Epithelial cell of esophagus (primary cell): Measurements from ENCODE around the gene PSKH1.
"Not testable (repeated sequence)": the region's sequence is repeated elsewhere in the genome, so short reads cannot be mapped to it uniquely, and the experiment has no call there.

ENCODE experiments used
- DNase-seq: peaks from one replicate; pipeline ENCODE4 v3.0.0; 2010; ENCODE audit warnings: low read depth
- H3K4me3 ChIP-seq: 2 replicates; pipeline ENCODE4 v1.5.1; 2011; ENCODE audit warnings: mild to moderate bottlenecking, low read length, control low read depth
- CTCF ChIP-seq: IDR thresholded peaks from 2 replicates; pipeline ENCODE4 v1.5.1; 2011; ENCODE audit warnings: low read depth, mild to moderate bottlenecking, low read length, control low read depth, inconsistent platforms; ENCODE audit not compliant: insufficient read depth; ENCODE audit errors: missing control alignments

The PSKH1 gene

GRCh38 chr16:67907397-67908180, 14.5 kb downstream of the PSKH1 start:
- no peak for DNase-seq
- TF ChIP-seq CTCF, result no peak
- no peak overlapping the region for H3K4me3 ChIP-seq

GRCh38 chr16:67909056-67909742, 16.1 kb downstream of the PSKH1 start:
- no peak for DNase-seq
- no peak for TF ChIP-seq CTCF

GRCh38 chr16:67910158-67910557, 17.1 kb downstream of the PSKH1 start:
- TF ChIP-seq CTCF, result no peak
- peak; percentile 81 for DNase-seq

More at GRCh38 chr16:67909056-67909742, 16.1 kb downstream of the PSKH1 start:
- H3K4me3 ChIP-seq, result no peak overlapping the region

GRCh38 chr16:67914758-67915495, 21.9 kb downstream of the PSKH1 start:
- no peak for TF ChIP-seq CTCF
- DNase-seq, result no peak
- no peak overlapping the region for H3K4me3 ChIP-seq

More at GRCh38 chr16:67910158-67910557, 17.1 kb downstream of the PSKH1 start:
- H3K4me3 ChIP-seq, result no peak overlapping the region

- not testable (repeated sequence) for H3K4me3 ChIP-seq, DNase-seq
Observed at GRCh38 chr16:67915496-67915769, 22.4 kb downstream of the PSKH1 start.

GRCh38 chr16:67915831-67916723, 23.0 kb downstream of the PSKH1 start:
- no peak overlapping the region for H3K4me3 ChIP-seq

More at GRCh38 chr16:67915831-67916723, 23.0 kb downstream of the PSKH1 start:
- no peak for DNase-seq
- TF ChIP-seq CTCF, result no peak
